GM19193 (cell line): ENCODE results near the gene FOLR2.

ENCODE experiments used
- POLR2A ChIP-seq: IDR thresholded peaks from 4 replicates; pipeline ENCODE4 v1.6.1; 2011; ENCODE audit not compliant: insufficient read depth, insufficient read length; ENCODE audit errors: extremely low read depth

FOLR2 gene

DNA sequence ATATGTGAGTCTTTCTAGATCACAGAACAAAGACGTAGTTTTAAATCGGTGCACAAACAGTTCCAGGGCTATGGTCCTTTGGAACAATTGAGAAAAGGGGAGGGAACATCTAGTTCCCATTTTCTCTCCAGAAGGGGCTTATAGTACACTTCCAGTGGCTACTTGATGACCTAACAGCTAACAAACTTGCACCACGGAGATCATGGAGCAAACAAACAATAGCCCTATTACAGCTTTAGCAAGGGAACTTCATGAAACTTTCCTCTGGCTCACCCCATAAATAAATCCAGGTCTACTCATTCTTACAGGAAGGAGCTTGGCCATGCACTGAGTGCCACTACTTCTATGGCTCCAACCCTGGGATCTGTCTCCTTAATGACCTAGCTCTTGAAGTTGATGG, 8.3 kb upstream of the FOLR2 start:
- TF ChIP-seq POLR2A, result no peak

DNA sequence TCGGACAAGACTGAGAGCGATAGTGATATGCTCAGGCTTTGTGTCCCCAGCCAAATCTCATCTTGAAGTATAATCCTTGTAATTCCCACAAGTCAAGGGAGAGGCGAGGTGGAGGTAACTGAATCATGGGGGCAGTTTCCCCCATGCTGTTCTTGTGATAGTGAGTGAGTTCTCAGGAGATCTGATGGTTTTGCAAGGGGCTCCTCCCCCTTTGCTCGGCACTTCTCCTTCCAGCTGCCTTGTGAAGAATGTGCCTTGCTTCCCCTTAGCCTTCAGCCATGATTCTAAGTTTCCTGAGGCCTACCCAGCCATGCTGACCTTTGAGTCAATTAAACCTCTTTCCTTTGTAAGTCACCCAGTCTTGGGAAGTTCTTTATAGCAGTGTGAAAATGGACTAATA, 7.5 kb upstream of the FOLR2 start:
- no peak for TF ChIP-seq POLR2A

DNA sequence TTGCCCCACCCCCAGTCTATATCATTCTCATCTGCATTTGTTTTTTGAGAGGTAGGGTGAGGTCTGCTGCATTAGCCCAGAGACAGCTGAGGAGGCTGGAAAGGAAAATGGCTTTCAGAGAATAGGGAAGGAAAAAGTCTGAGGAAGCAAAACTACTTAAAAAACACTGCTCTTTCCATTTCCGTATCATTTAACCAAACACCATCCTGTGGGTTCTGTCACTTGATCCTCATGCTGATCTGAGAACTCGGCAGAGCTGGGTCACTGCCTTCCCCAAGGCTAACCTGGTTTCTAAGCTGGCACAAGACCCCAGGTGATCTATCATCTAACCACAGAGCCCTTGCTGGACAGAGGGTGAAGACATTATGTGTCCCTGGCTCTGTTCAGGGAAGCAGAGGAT, 1.2 kb downstream of the FOLR2 start:
- no peak for TF ChIP-seq POLR2A

DNA sequence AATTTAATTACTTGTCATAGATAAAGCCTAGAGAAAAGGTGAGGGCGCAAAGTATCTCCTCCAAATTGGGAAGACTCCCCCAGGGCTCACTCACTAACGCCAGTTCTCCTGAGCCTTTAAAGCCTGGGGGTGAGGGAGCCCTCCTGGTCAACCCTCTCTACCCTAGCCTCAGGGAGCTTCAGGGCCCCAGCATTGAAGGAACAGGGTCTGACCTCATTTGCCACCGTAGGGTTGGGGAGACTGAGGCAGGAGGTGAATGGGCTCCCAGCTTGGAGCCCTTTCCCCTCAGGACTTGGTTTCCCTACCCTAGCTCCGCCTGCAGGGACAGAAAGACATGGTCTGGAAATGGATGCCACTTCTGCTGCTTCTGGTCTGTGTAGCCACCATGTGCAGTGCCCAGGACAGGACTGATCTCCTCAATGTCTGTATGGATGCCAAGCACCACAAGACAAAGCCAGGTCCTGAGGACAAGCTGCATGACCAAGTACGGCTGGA, 1.7 kb downstream of the FOLR2 start:
- TF ChIP-seq POLR2A, result no peak

DNA sequence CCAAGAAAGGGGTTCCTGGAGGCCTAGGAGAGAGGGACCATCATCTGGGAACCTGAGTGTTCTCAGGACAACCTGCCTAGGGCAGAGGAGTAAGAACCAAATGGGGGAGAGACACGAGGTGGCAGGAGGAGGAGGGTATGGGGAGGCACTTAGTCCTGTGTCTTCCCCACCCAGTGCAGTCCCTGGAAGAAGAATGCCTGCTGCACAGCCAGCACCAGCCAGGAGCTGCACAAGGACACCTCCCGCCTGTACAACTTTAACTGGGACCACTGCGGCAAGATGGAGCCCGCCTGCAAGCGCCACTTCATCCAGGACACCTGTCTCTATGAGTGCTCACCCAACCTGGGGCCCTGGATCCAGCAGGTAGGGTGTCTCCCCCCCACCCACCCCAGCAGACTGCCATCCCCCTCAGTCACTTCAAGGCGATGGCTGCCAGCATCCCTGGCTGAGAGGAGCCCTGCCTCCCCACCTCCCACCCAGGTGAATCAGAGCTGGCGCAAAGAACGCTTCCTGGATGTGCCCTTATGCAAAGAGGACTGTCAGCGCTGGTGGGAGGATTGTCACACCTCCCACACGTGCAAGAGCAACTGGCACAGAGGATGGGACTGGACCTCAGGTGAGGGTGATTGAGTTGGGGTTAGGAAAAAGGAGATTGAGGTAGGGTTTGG, 4.2 kb downstream of the FOLR2 start:
- no peak for TF ChIP-seq POLR2A

DNA sequence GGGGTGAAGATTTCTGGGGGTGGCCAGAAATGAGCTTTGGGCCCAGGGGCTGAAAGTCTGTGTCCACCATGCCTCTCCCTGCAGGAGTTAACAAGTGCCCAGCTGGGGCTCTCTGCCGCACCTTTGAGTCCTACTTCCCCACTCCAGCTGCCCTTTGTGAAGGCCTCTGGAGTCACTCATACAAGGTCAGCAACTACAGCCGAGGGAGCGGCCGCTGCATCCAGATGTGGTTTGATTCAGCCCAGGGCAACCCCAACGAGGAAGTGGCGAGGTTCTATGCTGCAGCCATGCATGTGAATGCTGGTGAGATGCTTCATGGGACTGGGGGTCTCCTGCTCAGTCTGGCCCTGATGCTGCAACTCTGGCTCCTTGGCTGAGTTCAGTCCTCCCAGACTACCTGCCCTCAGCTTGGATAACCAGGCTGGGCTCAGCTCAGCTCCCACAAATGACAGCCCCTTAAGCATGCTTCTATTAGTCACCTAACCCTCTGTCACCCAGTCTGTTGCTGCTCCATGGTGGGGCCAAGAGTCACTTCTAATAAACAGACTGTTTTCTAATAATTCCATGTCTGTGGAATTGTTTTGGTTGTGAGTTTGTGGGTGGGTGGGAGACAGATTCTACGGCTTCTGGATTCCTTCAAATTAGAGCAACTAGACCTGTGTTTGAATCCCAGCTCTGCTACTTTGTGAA, 4.9 kb downstream of the FOLR2 start:
- no peak for TF ChIP-seq POLR2A

DNA sequence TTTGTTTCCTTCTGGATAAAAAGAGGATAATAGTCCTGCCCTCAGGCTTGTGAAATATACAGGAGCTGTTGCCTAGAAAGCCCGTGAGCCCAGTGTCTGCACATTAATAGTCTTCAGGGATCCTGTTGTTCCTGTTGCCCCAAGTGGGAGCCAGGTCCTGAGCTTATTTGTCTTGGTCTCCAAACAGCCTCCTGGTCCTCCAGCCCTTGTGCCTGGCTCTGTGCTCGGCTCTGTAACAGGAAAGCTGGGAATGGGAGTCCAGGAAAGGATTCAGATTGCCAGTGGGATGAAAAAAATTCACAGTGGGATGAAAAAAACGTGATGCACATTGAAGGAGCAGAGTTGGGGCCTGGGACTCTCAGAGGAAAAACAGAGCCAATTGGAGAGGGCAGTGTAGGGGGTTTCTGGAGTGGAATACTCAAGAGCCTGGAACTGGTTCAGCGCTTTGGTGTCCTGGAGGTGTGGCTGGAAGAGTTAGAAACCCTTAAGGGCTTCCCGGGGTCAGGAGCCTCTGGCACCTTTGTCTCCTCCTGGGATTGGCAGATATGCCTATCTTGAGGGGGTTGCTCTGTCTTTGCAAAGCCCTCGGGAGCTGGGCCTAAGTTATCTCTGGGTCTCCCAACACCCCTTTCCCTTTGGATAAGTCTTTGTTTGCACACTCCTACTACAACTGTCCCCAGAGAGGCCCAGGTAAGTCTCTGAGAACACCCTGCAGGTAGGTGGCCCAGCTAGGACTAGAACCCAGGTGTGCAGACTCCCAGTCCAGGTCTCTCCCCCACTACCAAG, 5.7 kb downstream of the FOLR2 start:
- no peak for TF ChIP-seq POLR2A

DNA sequence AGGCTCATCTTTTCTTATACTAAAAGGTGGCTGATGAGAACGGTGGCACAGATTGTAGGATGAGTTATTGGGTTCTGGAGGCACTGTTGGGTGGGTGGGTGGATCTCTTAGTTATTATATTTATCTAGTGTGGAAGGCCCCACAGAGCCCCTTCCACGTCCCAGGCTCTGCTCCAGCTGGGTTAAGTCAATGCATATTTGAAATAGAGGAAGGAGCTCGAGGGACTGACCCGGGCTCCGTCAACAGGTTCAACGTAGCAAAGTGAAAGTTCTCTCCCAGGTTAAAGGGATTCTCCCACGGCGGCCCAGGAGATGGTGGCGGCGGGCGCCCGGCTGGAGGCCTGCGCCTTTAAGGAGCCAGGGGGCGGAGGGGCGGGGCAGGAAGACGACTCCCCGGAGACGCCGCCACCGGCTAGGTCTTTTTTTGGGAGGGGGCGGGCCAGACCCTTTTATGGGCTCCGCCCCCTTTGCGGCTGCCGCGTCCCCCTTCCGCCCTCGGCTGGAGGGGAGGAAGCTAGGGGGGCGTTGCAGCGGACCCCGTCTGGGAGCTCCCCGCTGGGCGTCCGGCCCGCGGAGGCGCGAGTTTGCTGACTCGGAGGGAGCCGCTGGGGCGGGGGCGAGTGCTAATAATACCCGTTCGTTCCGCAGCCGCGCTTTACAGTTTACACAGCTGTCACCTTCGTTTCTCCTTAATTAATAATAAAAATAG, 6.5 kb downstream of the FOLR2 start:
- TF ChIP-seq POLR2A, result peak; percentile 19

DNA sequence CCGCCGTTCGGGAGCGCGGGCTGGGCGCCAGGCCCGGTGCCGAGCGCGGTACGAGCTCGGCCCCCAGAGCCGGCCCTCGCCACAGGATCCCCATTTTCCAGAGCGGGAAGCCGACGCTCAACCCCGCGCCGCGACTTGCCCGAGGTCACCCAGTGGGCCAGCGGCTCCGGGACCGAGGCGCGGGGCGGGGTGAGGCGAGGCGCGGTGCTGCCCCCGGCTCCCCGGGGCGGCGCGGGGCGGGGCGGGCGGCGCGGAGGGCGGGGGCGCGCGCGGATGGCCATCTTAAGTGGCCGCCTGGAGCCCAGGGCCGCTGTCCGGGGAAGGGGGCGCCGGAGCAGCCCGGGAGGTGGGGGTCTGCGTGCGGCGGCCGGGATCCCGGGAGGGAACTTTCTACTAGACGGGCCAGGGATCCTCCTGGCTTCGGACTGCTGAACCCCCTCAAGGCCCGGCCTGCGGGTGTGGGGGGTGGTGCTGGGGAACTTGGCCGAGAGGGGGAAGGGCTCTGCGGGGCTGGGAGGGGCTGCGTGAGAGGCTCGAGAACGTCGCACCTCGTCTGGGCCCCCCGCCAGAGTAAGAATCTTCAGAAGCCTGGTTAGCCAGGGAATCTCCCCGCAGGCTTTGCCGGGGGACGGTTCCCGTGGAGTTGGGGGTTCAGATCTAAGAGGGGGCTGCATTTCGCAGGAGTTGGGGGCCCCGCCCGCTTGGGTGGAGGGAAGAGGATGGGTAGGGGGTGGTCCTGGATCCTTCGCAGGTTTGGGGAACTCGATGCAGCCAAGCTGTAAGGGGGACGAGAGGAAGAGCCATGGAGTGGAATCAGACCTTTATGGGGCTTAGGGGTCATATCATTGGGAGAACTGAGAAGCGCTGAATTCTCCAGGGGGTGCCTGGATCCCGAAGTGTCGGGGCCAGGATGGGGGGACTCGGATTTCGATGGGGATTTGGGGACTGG, 7.3 kb downstream of the FOLR2 start:
- peak; percentile 51 for TF ChIP-seq POLR2A

DNA sequence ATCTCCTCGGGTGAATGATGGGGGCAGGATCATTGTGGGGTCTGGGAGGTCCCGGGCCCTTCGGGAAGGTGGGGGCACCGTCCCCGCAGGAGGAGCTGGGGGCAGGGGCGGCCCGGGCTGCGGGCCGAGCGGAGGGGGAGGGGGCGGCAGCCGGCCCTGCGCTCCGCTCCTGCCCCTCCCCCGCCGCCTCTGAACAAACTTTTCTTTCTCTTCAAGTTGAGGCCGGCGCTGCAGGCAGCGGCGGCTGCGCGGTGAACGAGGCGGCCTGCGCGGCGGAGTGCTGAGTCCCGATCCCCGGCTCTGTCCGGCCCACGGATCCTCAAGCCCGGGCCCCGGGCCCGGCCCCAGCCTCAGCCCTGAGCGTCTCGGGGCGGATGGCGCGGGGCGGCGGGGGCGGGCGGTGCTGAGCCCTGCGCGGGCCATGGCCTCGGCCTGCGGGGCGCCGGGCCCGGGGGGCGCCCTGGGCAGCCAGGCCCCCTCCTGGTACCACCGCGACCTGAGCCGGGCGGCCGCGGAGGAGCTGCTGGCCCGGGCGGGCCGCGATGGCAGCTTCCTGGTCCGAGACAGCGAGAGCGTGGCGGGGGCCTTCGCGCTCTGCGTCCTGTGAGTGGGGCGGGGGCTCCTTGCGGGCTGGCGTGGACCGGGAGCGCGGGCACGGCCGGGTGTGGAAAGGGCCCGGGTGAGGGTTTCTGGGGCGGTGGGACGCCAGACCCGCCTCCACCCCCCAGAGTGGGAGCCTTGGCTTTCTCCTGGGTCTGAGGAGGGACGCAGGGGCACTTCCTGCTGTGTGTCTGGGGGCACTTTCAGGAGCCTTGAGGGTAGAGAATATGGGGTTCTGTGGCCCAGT, 8.2 kb downstream of the FOLR2 start, which contains the start of gene INPPL1:
Gene INPPL1, plus strand, starts transcription at position 204 of the 847 bp plus-strand sequence. Its CDS starts 218 bp downstream, at position 422.
- peak; percentile 37 for TF ChIP-seq POLR2A

DNA sequence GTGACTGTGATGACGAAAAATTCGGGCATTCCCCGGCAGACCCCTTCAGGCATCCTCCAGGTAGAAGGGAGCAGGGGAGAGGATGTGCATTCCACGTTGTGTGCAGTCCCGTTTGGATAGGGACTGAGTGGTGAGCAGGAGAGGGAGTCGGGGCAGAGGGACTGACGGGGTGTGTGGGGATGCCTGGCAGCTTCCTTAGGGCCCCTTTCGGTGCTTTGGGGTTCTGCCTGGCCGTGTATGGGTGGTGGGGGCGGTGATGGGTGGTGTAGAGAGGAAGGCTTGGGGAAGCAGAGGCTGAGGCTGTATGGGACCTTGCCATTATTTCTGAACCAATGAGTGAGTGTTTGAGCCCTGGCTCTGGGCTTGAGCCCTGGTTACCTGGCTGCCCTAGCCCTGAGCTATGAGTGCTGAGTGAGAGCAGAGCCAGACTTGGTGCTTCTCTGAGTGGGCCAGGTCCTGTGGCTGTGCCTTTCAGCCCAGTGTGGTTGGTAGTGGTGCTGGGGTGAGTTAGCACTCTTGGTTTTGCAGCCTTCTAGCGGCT, 8.9 kb downstream of the FOLR2 start:
- TF ChIP-seq POLR2A, result no peak

DNA sequence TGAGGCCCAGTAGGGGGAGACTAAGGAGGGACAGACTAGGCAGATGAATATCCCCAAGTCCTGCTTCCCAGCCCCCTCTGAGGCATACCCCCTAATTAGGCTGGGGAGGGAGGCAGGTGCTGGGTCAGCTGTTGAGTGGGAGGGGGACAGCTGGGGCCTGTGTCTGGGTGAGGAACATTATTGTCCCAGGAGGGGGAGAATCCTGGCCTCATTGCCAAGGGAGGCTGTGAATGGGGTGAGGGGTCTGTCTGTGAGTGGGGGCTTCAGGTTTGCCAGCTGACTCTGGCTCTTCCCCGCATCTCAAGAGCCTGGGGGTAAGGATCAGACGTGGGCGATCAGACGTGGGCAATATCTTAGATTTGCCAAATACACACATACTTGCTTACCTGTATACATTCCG, 10.1 kb downstream of the FOLR2 start:
- TF ChIP-seq POLR2A, result no peak
